GM23248 (cell line): ENCODE measurements around the gene APP. TPM values are rescaled to one million over a fixed set of nuclear protein-coding genes. Genes with fewer than 3 reads are reported as not detected.

Experiments used
- DNase-seq: peaks from one replicate; pipeline ENCODE4 v3.0.0-alpha.2; 2015
- H2AFZ ChIP-seq: fragments of 200-600 bp; sonication (generic); 2 replicates; pipeline ENCODE4 v1.6.1; 2016; ENCODE audit warnings: antibody characterized with exemption
- H3F3A ChIP-seq: fragments of 200-600 bp; sonication (generic); 2 replicates; pipeline ENCODE4 v1.6.1; 2016; ENCODE audit warnings: mild to moderate bottlenecking, antibody characterized with exemption, mixed run types; ENCODE audit not compliant: insufficient read depth
- H3K27ac ChIP-seq: fragments of 200-600 bp; sonication (generic); 2 replicates; pipeline ENCODE4 v1.5.1; 2016; ENCODE audit warnings: mild to moderate bottlenecking
- H3K27me3 ChIP-seq: fragments of 200-600 bp; sonication (generic); replicated peaks from 2 replicates; pipeline ENCODE4 v1.6.1; 2016; ENCODE audit warnings: mild to moderate bottlenecking; ENCODE audit not compliant: insufficient read depth
- H3K36me3 ChIP-seq: fragments of 200-600 bp; sonication (generic); 2 replicates; pipeline ENCODE4 v1.6.1; 2016; ENCODE audit warnings: low read depth, mild to moderate bottlenecking
- H3K4me1 ChIP-seq: fragments of 200-600 bp; sonication (generic); 2 replicates; pipeline ENCODE4 v1.6.1; 2016; ENCODE audit warnings: mild to moderate bottlenecking; ENCODE audit not compliant: insufficient read depth
- H3K4me2 ChIP-seq: fragments of 200-600 bp; sonication (generic); one replicate; pipeline ENCODE4 v1.6.1; 2016; ENCODE audit warnings: mild to moderate bottlenecking; ENCODE audit not compliant: unreplicated experiment
- H3K4me3 ChIP-seq: fragments of 200-600 bp; sonication (generic); 2 replicates; pipeline ENCODE4 v1.5.1; 2016; ENCODE audit warnings: mild to moderate bottlenecking
- H3K79me2 ChIP-seq: fragments of 200-600 bp; sonication (generic); 2 replicates; pipeline ENCODE4 v1.6.1; 2016; ENCODE audit warnings: mild to moderate bottlenecking; ENCODE audit not compliant: insufficient read depth
- H3K9ac ChIP-seq: fragments of 200-600 bp; sonication (generic); 2 replicates; pipeline ENCODE4 v1.6.1; 2016; ENCODE audit warnings: mild to moderate bottlenecking
- H3K9me2 ChIP-seq: fragments of 200-600 bp; sonication (generic); 2 replicates; pipeline ENCODE4 v1.6.1; 2016; ENCODE audit warnings: mixed run types, mild to moderate bottlenecking, moderate library complexity; ENCODE audit not compliant: insufficient read depth
- H3K9me3 ChIP-seq: fragments of 200-600 bp; sonication (generic); one replicate; pipeline ENCODE4 v1.6.1; 2017; ENCODE audit warnings: low read depth
- H4K20me1 ChIP-seq: fragments of 200-600 bp; sonication (generic); 2 replicates; pipeline ENCODE4 v1.6.0; 2016; ENCODE audit not compliant: insufficient read depth
- EZH2 ChIP-seq: fragments of 200-600 bp; sonication (generic); IDR thresholded peaks from 2 replicates; pipeline ENCODE4 v1.6.1; 2018; ENCODE audit warnings: antibody characterized with exemption, mild to moderate bottlenecking; ENCODE audit not compliant: insufficient read depth, poor library complexity, severe bottlenecking
- EZH2phosphoT487 ChIP-seq: fragments of 200-600 bp; sonication (generic); IDR thresholded peaks from 2 replicates; pipeline ENCODE4 v1.6.1; 2018; ENCODE audit warnings: antibody characterized with exemption, moderate library complexity, mild to moderate bottlenecking, low read depth; ENCODE audit not compliant: insufficient read depth
- WGBS, 2 experiments: methylation state at CpG; one replicate each; pipeline ENCODE4 v1.1.6; 2015 to 2017; ENCODE audit warnings: low lambda C conversion rate in 2 of 2, low coverage in 1 of 2; ENCODE audit errors: missing lambda C conversion rate in 2 of 2; 5-methylcytosine and 5-hydroxymethylcytosine counted together
- in situ Hi-C: fragments of 300-500 bp; cut with MboI; formaldehyde crosslinking; loops from 2 replicates; pipeline ENCODE4 v1.15.0; 2020
- polyA plus RNA-seq: library from polyadenylated mRNA; unstranded; fragments of >200 nt; fragmentation: Nextera tagmentation; extraction: Ambion mirVana; gene quantifications from 2 replicates; pipeline ENCODE4 v1.2.1, GENCODE V29; 2016
- total RNA-seq: library from RNA; depleted of rRNA; stranded (reverse); fragments of >200 nt; shearing (Covaris generic); gene quantifications from 2 replicates; pipeline ENCODE4 v1.2.3, GENCODE V29; 2014

Gene APP
- total and polyA plus RNA-seq, 2 experiments from 2014 or later = 35.0 to 292 TPM

DNA sequence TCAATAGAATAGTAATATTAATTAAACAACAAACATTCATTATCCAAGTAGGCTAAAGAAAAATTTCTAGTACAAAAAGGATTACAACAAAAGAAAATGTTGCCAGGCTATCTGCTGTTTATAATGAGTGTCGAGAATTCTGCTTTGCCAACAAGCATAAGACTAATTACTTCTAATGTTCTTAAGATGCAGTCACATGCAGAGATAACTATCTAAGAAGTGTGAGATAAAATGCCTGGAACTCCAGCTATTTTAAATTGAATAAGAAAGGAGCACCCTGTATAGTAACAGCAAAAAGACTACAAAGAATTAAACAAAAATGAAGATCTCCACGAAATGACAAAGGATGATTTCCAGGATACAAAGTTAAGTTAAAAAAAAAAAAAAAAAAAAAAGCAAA lies 59.9 kb downstream of the APP start:
- no peaks in the 10 kb centered on the region for H3K27me3 ChIP-seq
- H3K9me2 ChIP-seq = no peaks in the 10 kb centered on the region
- no peak overlapping the region for H2AFZ ChIP-seq
- H3K4me3 ChIP-seq = no peak overlapping the region
- H3K27ac ChIP-seq = no peak overlapping the region
- DNase-seq = no peak
- H4K20me1 ChIP-seq = no peaks in the 10 kb centered on the region; the same call in 1 of the 2 replicates
- 0 out of 2 replicates have a peak, but pooled peaks cover 15% of the 10 kb centered on the region for H3K36me3 ChIP-seq
- H3K4me2 ChIP-seq = no peak overlapping the region
- H3K9me3 ChIP-seq = no peaks in the 10 kb centered on the region
- H3K9ac ChIP-seq = no peak overlapping the region
- TF ChIP-seq EZH2phosphoT487 (no peak), EZH2 (no peak)
- peaks cover 68% of the 10 kb centered on the region for H3K79me2 ChIP-seq
- H3F3A ChIP-seq = peaks cover 19% of the 10 kb centered on the region; the same call in 1 of the 2 replicates
- H3K4me1 ChIP-seq = peaks cover 16% of the 10 kb centered on the region
- in situ Hi-C loops = no loop called here
- 45 to 48% methylated on average over 2 of the region's 2 CpGs for WGBS, 2 experiments

GRCh38 chr21:26107429-26107828 lies 63.1 kb downstream of the APP start:
- H3K36me3 ChIP-seq = 0 out of 2 replicates have a peak, but pooled peaks cover 15% of the 10 kb centered on the region
- 92 to 98% methylated on average over 4 of the region's 4 CpGs for WGBS, 2 experiments
- H3K27me3 ChIP-seq = no peaks in the 10 kb centered on the region
- DNase-seq = no peak
- peaks cover 7% of the 10 kb centered on the region; the same call in 1 of the 2 replicates for H3F3A ChIP-seq
- no peak overlapping the region for H3K4me3 ChIP-seq
- TF ChIP-seq EZH2 = no peak
- TF ChIP-seq EZH2phosphoT487 = no peak
- H3K9me3 ChIP-seq = no peaks in the 10 kb centered on the region
- H3K27ac ChIP-seq = no peak overlapping the region
- H3K79me2 ChIP-seq = peaks cover 66% of the 10 kb centered on the region
- in situ Hi-C loops = no loop called here
- peaks cover 4% of the 10 kb centered on the region; the same call in 1 of the 2 replicates for H3K4me1 ChIP-seq
- H3K9me2 ChIP-seq = no peaks in the 10 kb centered on the region
- no peak overlapping the region for H3K4me2 ChIP-seq
- no peak overlapping the region for H2AFZ ChIP-seq
- no peak overlapping the region for H3K9ac ChIP-seq
- H4K20me1 ChIP-seq = no peaks in the 10 kb centered on the region; the same call in 1 of the 2 replicates

DNA sequence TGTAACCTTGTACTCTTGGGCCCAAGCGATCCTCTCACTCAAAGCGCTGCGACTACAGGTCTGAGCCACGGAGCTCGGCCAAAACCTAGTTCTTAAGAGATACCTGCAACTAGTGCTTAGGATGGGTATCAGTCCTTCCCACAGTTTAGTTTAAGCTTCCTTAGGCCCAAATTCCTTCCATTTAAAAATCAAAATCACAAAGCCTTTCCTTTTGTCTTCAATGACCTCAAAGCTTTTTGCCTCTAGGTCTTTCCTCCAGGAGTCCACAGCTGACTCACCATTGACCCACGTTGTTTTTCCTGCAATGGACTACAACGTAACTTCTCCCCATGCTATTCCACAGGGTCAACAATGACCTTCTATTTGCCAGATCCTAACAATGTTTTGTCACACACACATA lies 64.0 kb downstream of the APP start:
- Histone ChIP-seq H3K9me3 (no peaks in the 10 kb centered on the region), H3K9ac (no peak overlapping the region), H3K9me2 (no peaks in the 10 kb centered on the region), H3K4me2 (no peak overlapping the region), H3K79me2 (peaks cover 69% of the 10 kb centered on the region), H2AFZ (no peak overlapping the region), H3K27ac (no peak overlapping the region), H3K4me1 (no peaks in the 10 kb centered on the region), H3K36me3 (0 out of 2 replicates have a peak, but pooled peaks cover 14% of the 10 kb centered on the region), H3F3A (no peaks in the 10 kb centered on the region), H3K27me3 (no peaks in the 10 kb centered on the region), H3K4me3 (no peak overlapping the region), H4K20me1 (no peaks in the 10 kb centered on the region)
- no peak for DNase-seq
- in situ Hi-C loops = no loop called here
- 97 to 99% methylated on average over 7 of the region's 7 CpGs for WGBS, 2 experiments
- TF ChIP-seq EZH2 (no peak), EZH2phosphoT487 (no peak)

- Histone ChIP-seq H2AFZ (no peak overlapping the region), H3K4me3 (no peak overlapping the region), H3K27me3 (no peaks in the 10 kb centered on the region), H3K36me3 (0 out of 2 replicates have a peak, but pooled peaks cover 7% of the 10 kb centered on the region), H3K27ac (no peak overlapping the region), H3K9me2 (no peaks in the 10 kb centered on the region), H3F3A (no peaks in the 10 kb centered on the region), H3K79me2 (peaks cover 64% of the 10 kb centered on the region), H3K9me3 (no peaks in the 10 kb centered on the region), H3K4me2 (no peak overlapping the region), H3K4me1 (no peaks in the 10 kb centered on the region), H4K20me1 (no peaks in the 10 kb centered on the region), H3K9ac (no peak overlapping the region)
- WGBS, 2 experiments = 97 to 98% methylated on average over 5 of the region's 5 CpGs
- in situ Hi-C loops = no loop called here
- no peak for DNase-seq
- no peak for TF ChIP-seq EZH2phosphoT487
- no peak for TF ChIP-seq EZH2
Observed at GRCh38 chr21:26105819-26106218, 64.8 kb downstream of the APP start.
